GM12892 (cell line): ENCODE results near the gene AK8.

Experiments
- DNase-seq: peaks from one replicate; pipeline ENCODE4 v3.0.0; 2011; ENCODE audit not compliant: insufficient read length
- FAIRE-seq: peaks from 2 replicates; lab custom pipeline; 2011; peaks lifted over from hg19 to GRCh38; lab: Jason Lieb, UNC
- POLR2A ChIP-seq: IDR thresholded peaks from 2 replicates; pipeline ENCODE4 v1.6.1; 2011; ENCODE audit warnings: low read depth, low read length, control low read depth
- POLR2AphosphoS5 ChIP-seq: IDR thresholded peaks from 2 replicates; pipeline ENCODE4 v1.6.1; 2011; ENCODE audit warnings: low read depth, low read length, control low read depth
- TAF1 ChIP-seq: IDR thresholded peaks from 2 replicates; pipeline ENCODE4 v1.6.1; 2011; ENCODE audit warnings: low read depth, mild to moderate bottlenecking, control low read depth, low read length, borderline replicate concordance

Gene AK8

GRCh38 chr9:132887181-132888120, 9.4 kb upstream of the AK8 start:
- DNase-seq (no peak), FAIRE-seq (no peak)
- TF ChIP-seq POLR2AphosphoS5 (no peak), POLR2A (no peak), TAF1 (no peak)

GRCh38 chr9:132886334-132886725, 8.2 kb upstream of the AK8 start:
- no peak for TF ChIP-seq TAF1
- no peak for TF ChIP-seq POLR2AphosphoS5
- no peak for TF ChIP-seq POLR2A
- DNase-seq (no peak), FAIRE-seq (no peak)

GRCh38 chr9:132885720-132886333, 7.7 kb upstream of the AK8 start:
- no peak for FAIRE-seq
- no peak for TF ChIP-seq POLR2AphosphoS5
- TF ChIP-seq POLR2A = no peak
- no peak for TF ChIP-seq TAF1

GRCh38 chr9:132883349-132884294, 5.5 kb upstream of the AK8 start:
- DNase-seq = no peak
- FAIRE-seq = no peak

More at GRCh38 chr9:132885720-132886333, 7.7 kb upstream of the AK8 start:
- no peak for DNase-seq

GRCh38 chr9:132882616-132883015, 4.5 kb upstream of the AK8 start:
- no peak for TF ChIP-seq TAF1
- no peak for TF ChIP-seq POLR2A
- TF ChIP-seq POLR2AphosphoS5 = no peak
- FAIRE-seq (no peak), DNase-seq (no peak)

More at GRCh38 chr9:132883349-132884294, 5.5 kb upstream of the AK8 start:
- no peak for TF ChIP-seq TAF1
- TF ChIP-seq POLR2A = no peak
- TF ChIP-seq POLR2AphosphoS5 = no peak

- DNase-seq (no peak), FAIRE-seq (no peak)
- TF ChIP-seq POLR2AphosphoS5 = no peak
- no peak for TF ChIP-seq TAF1
- no peak for TF ChIP-seq POLR2A
Observed at GRCh38 chr9:132881826-132882225, 3.7 kb upstream of the AK8 start.

- TF ChIP-seq POLR2A (no peak), TAF1 (no peak), POLR2AphosphoS5 (no peak)
- FAIRE-seq = no peak
- DNase-seq = no peak
Observed at GRCh38 chr9:132880324-132880661, 2.2 kb upstream of the AK8 start.

- FAIRE-seq (no peak), DNase-seq (no peak)
- TF ChIP-seq POLR2A (no peak), TAF1 (no peak), POLR2AphosphoS5 (no peak)
Observed at GRCh38 chr9:132879457-132880323, 1.6 kb upstream of the AK8 start.

- DNase-seq (peak; percentile 41), FAIRE-seq (no peak)
- no peak for TF ChIP-seq POLR2AphosphoS5
- no peak for TF ChIP-seq POLR2A
- TF ChIP-seq TAF1 = no peak
Observed at GRCh38 chr9:132878695-132879456, 792 bp upstream of the AK8 start, which contains the start of gene SPACA9. SPACA9 (plus strand) TSS chr9:132878898; CDS start chr9:132883948, 5,050 bp downstream.

GRCh38 chr9:132877458-132877823, 643 bp downstream of the AK8 start:
- DNase-seq = no peak
- TF ChIP-seq TAF1 = no peak
- no peak for TF ChIP-seq POLR2A
- no peak for TF ChIP-seq POLR2AphosphoS5
- FAIRE-seq = no peak
